GM21528 (cell line): Measurements from ENCODE around the gene MAP2K5.

ENCODE experiments used
- ATAC-seq: cut with Tn5 transposase; IDR thresholded peaks from one replicate; pipeline ENCODE4 v1.9.1; 2021; ENCODE audit warnings: mild to moderate bottlenecking, moderate library complexity; ENCODE audit not compliant: unreplicated experiment, low FRiP score

MAP2K5 gene

GRCh38 chr15:67829647-67830504, 287.4 kb downstream of the MAP2K5 start:
- no peak for ATAC-seq

GRCh38 chr15:67831363-67831762, 288.9 kb downstream of the MAP2K5 start:
- no peak for ATAC-seq

GRCh38 chr15:67832031-67832551, 289.6 kb downstream of the MAP2K5 start:
- ATAC-seq, result no peak

GRCh38 chr15:67832897-67833709, 290.6 kb downstream of the MAP2K5 start:
- no peak for ATAC-seq

- no peak for ATAC-seq
These were observed 291.4 kb downstream of the MAP2K5 start for GRCh38 chr15:67833710-67834511.

GRCh38 chr15:67834581-67835296, 292.2 kb downstream of the MAP2K5 start:
- ATAC-seq, result no peak

- ATAC-seq, result no peak
These were observed 293.0 kb downstream of the MAP2K5 start for GRCh38 chr15:67835297-67836133.

GRCh38 chr15:67836134-67836455, 293.6 kb downstream of the MAP2K5 start:
- ATAC-seq, result no peak

GRCh38 chr15:67836477-67836876, 294.0 kb downstream of the MAP2K5 start:
- ATAC-seq, result no peak

GRCh38 chr15:67836955-67837354, 294.5 kb downstream of the MAP2K5 start:
- no peak for ATAC-seq

- no peak for ATAC-seq
These were observed 296.4 kb downstream of the MAP2K5 start for GRCh38 chr15:67838789-67839332.

- no peak for ATAC-seq
These were observed 297.0 kb downstream of the MAP2K5 start for GRCh38 chr15:67839499-67839928.

GRCh38 chr15:67839929-67840748, 297.6 kb downstream of the MAP2K5 start, which contains the start of gene RNU6-1:
RNU6-1 (minus strand) TSS chr15:67840045.
- ATAC-seq, result peak; percentile 87

GRCh38 chr15:67840749-67841512, 298.4 kb downstream of the MAP2K5 start:
- ATAC-seq, result no peak

GRCh38 chr15:67841513-67841762, 298.9 kb downstream of the MAP2K5 start:
- no peak for ATAC-seq

GRCh38 chr15:67843092-67843501, 300.6 kb downstream of the MAP2K5 start:
- ATAC-seq, result no peak

GRCh38 chr15:67843571-67844387, 301.3 kb downstream of the MAP2K5 start:
- ATAC-seq, result no peak
